Panc1 (cell line): Measurements from ENCODE around the gene CRABP1. TPM values are rescaled to one million over a fixed set of nuclear protein-coding genes. Genes with fewer than 3 reads are reported as not detected.

Experiments used
- ATAC-seq: fragments of 200-7000 bp; cut with Tn5 transposase; 2 replicates; pipeline ENCODE4 v1.9.1; 2020; ENCODE audit warnings: mild to moderate bottlenecking, moderate library complexity
- BruUV-seq: library from RNA; stranded (reverse); fragments of 400-500 nt; replicated peaks from 2 replicates; lab custom pipeline; 2021; lab: Mats Ljungman, UMichigan
- CTCF ChIA-PET: fragments of 300-600 bp; sonication (Branson Sonifier 250); formaldehyde crosslinking; loops from one replicate; lab custom pipeline; 2022; ENCODE audit warnings: antibody characterized with exemption; lab: Charles Lee
- POLR2A ChIA-PET: fragments of 300-600 bp; sonication (Branson Sonifier 250); formaldehyde crosslinking; loops from one replicate; lab custom pipeline; 2022; ENCODE audit warnings: antibody characterized with exemption; lab: Charles Lee
- DNase-seq: peaks from one replicate; pipeline ENCODE4 v3.0.0-alpha.2; 2010; ENCODE audit warnings: low read depth, low spot score
- H3K27ac ChIP-seq: 2 replicates; pipeline ENCODE4 v1.5.1; 2011; ENCODE audit warnings: mild to moderate bottlenecking, low read length, inconsistent platforms
- H3K27me3 ChIP-seq: fragments of 200-500 bp; sonication (Bioruptor generic); 2 replicates; pipeline ENCODE4 v1.6.0; 2014; ENCODE audit warnings: low read length, inconsistent platforms; ENCODE audit not compliant: control insufficient read depth, insufficient read depth
- H3K36me3 ChIP-seq: fragments of 200-500 bp; sonication (Bioruptor generic); 2 replicates; pipeline ENCODE4 v1.5.1; 2014; ENCODE audit warnings: inconsistent platforms, mild to moderate bottlenecking, low read length, moderate library complexity; ENCODE audit not compliant: control insufficient read depth, insufficient read depth
- H3K4me1 ChIP-seq: 2 replicates; pipeline ENCODE4 v1.5.1; 2011; ENCODE audit warnings: inconsistent platforms, mild to moderate bottlenecking, low read length, moderate library complexity; ENCODE audit not compliant: control insufficient read depth, insufficient read depth
- H3K4me3 ChIP-seq, 2 experiments: 2 replicates each; pipeline ENCODE4 v1.5.1; 2011 to 2012; ENCODE audit warnings: low read depth in 2 of 2, low read length in 2 of 2, mild to moderate bottlenecking in 2 of 2, inconsistent platforms in 1 of 2, moderate library complexity in 1 of 2
- H3K9me3 ChIP-seq: fragments of 200-500 bp; sonication (Bioruptor generic); 2 replicates; pipeline ENCODE4 v1.5.1; 2014; ENCODE audit warnings: low read depth, mild to moderate bottlenecking, inconsistent platforms, low read length, moderate library complexity; ENCODE audit not compliant: control insufficient read depth, insufficient read depth
- POLR2AphosphoS5 ChIP-seq: IDR thresholded peaks from 2 replicates; pipeline ENCODE4 v1.6.1; 2012; ENCODE audit warnings: mild to moderate bottlenecking, low read depth, low read length, moderate library complexity
- SIN3A ChIP-seq: IDR thresholded peaks from 2 replicates; pipeline ENCODE4 v1.6.1; 2012; ENCODE audit warnings: low read depth, mild to moderate bottlenecking, low read length, moderate library complexity, borderline replicate concordance; ENCODE audit not compliant: insufficient read depth
- TCF7L2 ChIP-seq: IDR thresholded peaks from 2 replicates; pipeline ENCODE4 v1.6.1; 2011; ENCODE audit warnings: mild to moderate bottlenecking, low read depth, low read length, inconsistent platforms
- in situ Hi-C: cut with HindIII; loops from 2 replicates; pipeline ENCODE4 v1.10.0; 2016; ENCODE audit warnings: low sequenced_read_pairs, low pct_unique_long_range_greater_than_20kb
- intact Hi-C: fragments of 100-400 bp; cut with micrococcal nuclease; formaldehyde crosslinking; loops from one replicate; pipeline ENCODE4 v1.10.0; 2022; ENCODE audit not compliant: unreplicated experiment
- total RNA-seq: library from RNA; stranded (reverse); gene quantifications from one replicate; pipeline ENCODE4 v1.2.1, GENCODE V29; 2021; ENCODE audit not compliant: unreplicated experiment
- TF ChIP-seq, protein P1 (sequence below), 2 experiments: IDR thresholded peaks; 2 replicates each; pipeline ENCODE4 v1.6.1; 2011 to 2012; ENCODE audit warnings: low read depth in 2 of 2, control low read depth in 1 of 2, low read length in 1 of 2, mild to moderate bottlenecking in 1 of 2, moderate library complexity in 1 of 2; ENCODE audit not compliant: insufficient read depth in 1 of 2
- TF ChIP-seq, protein P2 (sequence below): fragments of 450-650 bp; IDR thresholded peaks from 2 replicates; pipeline ENCODE4 v1.5.1; 2017; ENCODE audit warnings: mild to moderate bottlenecking

The CRABP1 gene
- total RNA-seq, 1 experiment from 2014 or later, result 6.7 TPM

- POLR2A ChIA-PET, result no interaction called here
- TF ChIP-seq, protein P1, sequence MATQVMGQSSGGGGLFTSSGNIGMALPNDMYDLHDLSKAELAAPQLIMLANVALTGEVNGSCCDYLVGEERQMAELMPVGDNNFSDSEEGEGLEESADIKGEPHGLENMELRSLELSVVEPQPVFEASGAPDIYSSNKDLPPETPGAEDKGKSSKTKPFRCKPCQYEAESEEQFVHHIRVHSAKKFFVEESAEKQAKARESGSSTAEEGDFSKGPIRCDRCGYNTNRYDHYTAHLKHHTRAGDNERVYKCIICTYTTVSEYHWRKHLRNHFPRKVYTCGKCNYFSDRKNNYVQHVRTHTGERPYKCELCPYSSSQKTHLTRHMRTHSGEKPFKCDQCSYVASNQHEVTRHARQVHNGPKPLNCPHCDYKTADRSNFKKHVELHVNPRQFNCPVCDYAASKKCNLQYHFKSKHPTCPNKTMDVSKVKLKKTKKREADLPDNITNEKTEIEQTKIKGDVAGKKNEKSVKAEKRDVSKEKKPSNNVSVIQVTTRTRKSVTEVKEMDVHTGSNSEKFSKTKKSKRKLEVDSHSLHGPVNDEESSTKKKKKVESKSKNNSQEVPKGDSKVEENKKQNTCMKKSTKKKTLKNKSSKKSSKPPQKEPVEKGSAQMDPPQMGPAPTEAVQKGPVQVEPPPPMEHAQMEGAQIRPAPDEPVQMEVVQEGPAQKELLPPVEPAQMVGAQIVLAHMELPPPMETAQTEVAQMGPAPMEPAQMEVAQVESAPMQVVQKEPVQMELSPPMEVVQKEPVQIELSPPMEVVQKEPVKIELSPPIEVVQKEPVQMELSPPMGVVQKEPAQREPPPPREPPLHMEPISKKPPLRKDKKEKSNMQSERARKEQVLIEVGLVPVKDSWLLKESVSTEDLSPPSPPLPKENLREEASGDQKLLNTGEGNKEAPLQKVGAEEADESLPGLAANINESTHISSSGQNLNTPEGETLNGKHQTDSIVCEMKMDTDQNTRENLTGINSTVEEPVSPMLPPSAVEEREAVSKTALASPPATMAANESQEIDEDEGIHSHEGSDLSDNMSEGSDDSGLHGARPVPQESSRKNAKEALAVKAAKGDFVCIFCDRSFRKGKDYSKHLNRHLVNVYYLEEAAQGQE (IDR thresholded peaks at IDR 0.05; ENCODE audit: insufficient read depth in 1 of 2, low read depth in 2 of 2, low read length in 1 of 2), result no peak
- no peak for TF ChIP-seq SIN3A
- TF ChIP-seq, protein P2, sequence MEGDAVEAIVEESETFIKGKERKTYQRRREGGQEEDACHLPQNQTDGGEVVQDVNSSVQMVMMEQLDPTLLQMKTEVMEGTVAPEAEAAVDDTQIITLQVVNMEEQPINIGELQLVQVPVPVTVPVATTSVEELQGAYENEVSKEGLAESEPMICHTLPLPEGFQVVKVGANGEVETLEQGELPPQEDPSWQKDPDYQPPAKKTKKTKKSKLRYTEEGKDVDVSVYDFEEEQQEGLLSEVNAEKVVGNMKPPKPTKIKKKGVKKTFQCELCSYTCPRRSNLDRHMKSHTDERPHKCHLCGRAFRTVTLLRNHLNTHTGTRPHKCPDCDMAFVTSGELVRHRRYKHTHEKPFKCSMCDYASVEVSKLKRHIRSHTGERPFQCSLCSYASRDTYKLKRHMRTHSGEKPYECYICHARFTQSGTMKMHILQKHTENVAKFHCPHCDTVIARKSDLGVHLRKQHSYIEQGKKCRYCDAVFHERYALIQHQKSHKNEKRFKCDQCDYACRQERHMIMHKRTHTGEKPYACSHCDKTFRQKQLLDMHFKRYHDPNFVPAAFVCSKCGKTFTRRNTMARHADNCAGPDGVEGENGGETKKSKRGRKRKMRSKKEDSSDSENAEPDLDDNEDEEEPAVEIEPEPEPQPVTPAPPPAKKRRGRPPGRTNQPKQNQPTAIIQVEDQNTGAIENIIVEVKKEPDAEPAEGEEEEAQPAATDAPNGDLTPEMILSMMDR, result no peak
- TF ChIP-seq POLR2AphosphoS5, result no peak
- no peak for TF ChIP-seq TCF7L2
- Histone ChIP-seq H3K4me3 (no peak overlapping the region), H3K27ac (no peak overlapping the region), H3K4me1 (no peaks in the 10 kb centered on the region), H3K36me3 (no peaks in the 10 kb centered on the region), H3K27me3 (peaks cover 14% of the 10 kb centered on the region), H3K9me3 (no peaks in the 10 kb centered on the region)
- CTCF ChIA-PET, result no interaction called here
- ATAC-seq (no peak), DNase-seq (no peak)
- in situ Hi-C loops, result no loop called here
- no TSS peak for BruUV-seq
- intact Hi-C loops, result no loop called here
Observed at GRCh38 chr15:78360367-78360801, 20.2 kb downstream of the CRABP1 start.

DNA sequence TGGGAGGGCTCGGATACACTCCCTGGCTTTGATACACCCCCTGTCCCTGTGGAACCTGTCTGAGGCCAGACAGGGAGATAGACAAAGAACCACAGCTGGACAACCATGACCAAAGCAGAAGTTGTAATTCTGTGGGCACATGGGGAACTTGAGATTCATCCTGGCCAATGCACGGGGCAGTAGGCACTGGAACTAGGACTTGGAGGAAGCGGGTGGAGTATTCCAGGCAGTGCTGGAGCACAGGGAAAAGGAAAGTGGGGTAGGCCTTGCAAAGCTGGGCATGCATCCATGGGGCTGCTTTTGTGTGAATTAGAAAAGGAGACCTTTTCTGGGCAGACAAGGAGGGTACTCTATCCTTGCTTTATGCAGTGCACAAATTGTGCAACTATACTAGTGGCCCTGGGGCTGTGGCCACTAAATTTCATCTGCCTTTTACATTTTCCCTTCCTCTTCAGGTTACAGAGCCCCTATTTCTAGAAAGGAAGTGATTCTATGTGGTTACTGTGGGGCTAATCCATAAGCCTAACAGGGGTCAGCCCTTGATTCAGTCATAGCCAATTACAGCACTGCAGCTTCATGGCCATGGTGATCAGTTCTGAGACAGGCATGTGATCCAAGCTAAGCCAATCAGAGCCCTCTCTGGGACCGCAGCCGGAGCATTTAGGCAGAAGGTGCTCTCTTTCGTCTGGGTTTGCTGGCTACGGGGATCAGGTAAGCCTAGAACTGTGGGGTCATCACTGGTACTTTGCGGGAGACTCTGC, 21.0 kb downstream of the CRABP1 start:
- H3K36me3 ChIP-seq, result no peaks in the 10 kb centered on the region
- in situ Hi-C loops, result no loop called here
- H3K27ac ChIP-seq, result no peak overlapping the region
- H3K9me3 ChIP-seq, result no peaks in the 10 kb centered on the region
- no peaks in the 10 kb centered on the region for H3K4me1 ChIP-seq
- peaks cover 14% of the 10 kb centered on the region for H3K27me3 ChIP-seq
- ChIA-PET POLR2A (no interaction called here), CTCF (no interaction called here)
- TF ChIP-seq, protein P2, result no peak
- TF ChIP-seq POLR2AphosphoS5, result no peak
- TF ChIP-seq SIN3A, result no peak
- TF ChIP-seq, protein P1 (IDR thresholded peaks at IDR 0.05; ENCODE audit: insufficient read depth in 1 of 2, low read depth in 2 of 2, low read length in 1 of 2), result no peak
- TF ChIP-seq TCF7L2, result no peak
- intact Hi-C loops, result no loop called here
- DNase-seq (no peak), ATAC-seq (no peak)
- H3K4me3 ChIP-seq, result no peak overlapping the region
- BruUV-seq, result no TSS peak
